NCI-H1092 treated with DMSO at 0.1 percent for 48 hours (cell line): ENCODE measurements around the gene MUC4.
A peak's percentile ranks its signal among the peaks of the same experiment; 100 is the strongest.
"Not testable (repeated sequence)": the region's sequence is repeated elsewhere in the genome, so short reads cannot be mapped to it uniquely, and the experiment has no call there.

Experiments used
- DNase-seq: peaks from one replicate; lab custom pipeline; 2025; lab: John Stamatoyannopoulos, UW

The MUC4 gene

GRCh38 chr3:195788711-195789581 is 22.8 kb downstream of the MUC4 start:
- no peak for DNase-seq

GRCh38 chr3:195785781-195786405 is 25.8 kb downstream of the MUC4 start:
- DNase-seq, result not testable (repeated sequence)

GRCh38 chr3:195784031-195784430 is 27.7 kb downstream of the MUC4 start:
- not testable (repeated sequence) for DNase-seq

GRCh38 chr3:195781236-195781635 is 30.5 kb downstream of the MUC4 start:
- DNase-seq, result not testable (repeated sequence)

GRCh38 chr3:195777975-195778374 is 33.8 kb downstream of the MUC4 start:
- DNase-seq, result no peak

- DNase-seq, result peak; percentile 47
Observed at GRCh38 chr3:195774917-195775316, 36.8 kb downstream of the MUC4 start.

- no peak for DNase-seq
Observed at GRCh38 chr3:195773956-195774537, 37.7 kb downstream of the MUC4 start.

GRCh38 chr3:195771646-195772300 is 40.0 kb downstream of the MUC4 start:
- no peak for DNase-seq

- not testable (repeated sequence) for DNase-seq
Observed at GRCh38 chr3:195770841-195771645, 40.7 kb downstream of the MUC4 start.

GRCh38 chr3:195770081-195770840 is 41.5 kb downstream of the MUC4 start:
- no peak for DNase-seq

- no peak for DNase-seq
Observed at GRCh38 chr3:195769551-195769950, 42.2 kb downstream of the MUC4 start.

- no peak for DNase-seq
Observed at GRCh38 chr3:195768831-195769303, 42.9 kb downstream of the MUC4 start.

- no peak for DNase-seq
Observed at GRCh38 chr3:195768414-195768813, 43.3 kb downstream of the MUC4 start.

GRCh38 chr3:195767792-195768191 is 43.9 kb downstream of the MUC4 start:
- DNase-seq, result no peak

- DNase-seq, result no peak
Observed at GRCh38 chr3:195766671-195767070, 45.1 kb downstream of the MUC4 start.

- DNase-seq, result no peak
Observed at GRCh38 chr3:195764961-195765706, 46.6 kb downstream of the MUC4 start.

- no peak for DNase-seq
Observed at GRCh38 chr3:195763843-195764825, 47.6 kb downstream of the MUC4 start.

GRCh38 chr3:195763076-195763830 is 48.5 kb downstream of the MUC4 start:
- DNase-seq, result no peak
